ENCODE measurements around the gene CFAP141. TPM values are rescaled to one million over a fixed set of nuclear protein-coding genes. Genes with fewer than 3 reads are reported as not detected.
A peak's percentile ranks its signal among the peaks of the same experiment; 100 is the strongest.

CFAP141 gene
- polyA plus RNA-seq, 3 donors = not detected

DNA sequence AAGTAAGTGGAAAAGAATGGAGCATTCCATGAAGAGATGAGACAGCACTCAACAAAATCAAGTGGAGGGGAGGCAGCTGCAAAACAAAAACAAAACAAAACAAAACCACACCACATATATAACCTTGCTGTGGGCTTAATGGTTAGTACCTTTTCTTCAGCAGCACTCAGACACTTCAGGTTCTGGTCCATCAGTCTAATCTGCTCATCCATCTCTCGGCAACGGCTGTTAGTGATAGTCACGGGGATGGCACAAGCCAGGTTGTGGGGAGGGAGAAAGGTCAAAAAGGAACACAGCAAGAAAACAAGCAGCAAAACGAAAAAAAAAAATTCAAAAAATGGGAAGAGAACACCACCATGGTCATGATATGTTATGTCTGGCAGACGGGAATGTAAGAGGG is 34.3 kb downstream of the CFAP141 start:
- no peak overlapping the region for H3K4me3 ChIP-seq (replicated peaks in 1 of 3; ENCODE audit: low read depth in 2 of 3, low read length in 3 of 3)
- DNase-seq = no peak
- peaks cover 80 to 88% of the 10 kb centered on the region in 2 donors for H3K36me3 ChIP-seq (replicated peaks in 1 of 2; ENCODE audit: control insufficient read depth in 1 of 2, insufficient read depth in 2 of 2, low read length in 2 of 2)
- TF ChIP-seq, protein P1, sequence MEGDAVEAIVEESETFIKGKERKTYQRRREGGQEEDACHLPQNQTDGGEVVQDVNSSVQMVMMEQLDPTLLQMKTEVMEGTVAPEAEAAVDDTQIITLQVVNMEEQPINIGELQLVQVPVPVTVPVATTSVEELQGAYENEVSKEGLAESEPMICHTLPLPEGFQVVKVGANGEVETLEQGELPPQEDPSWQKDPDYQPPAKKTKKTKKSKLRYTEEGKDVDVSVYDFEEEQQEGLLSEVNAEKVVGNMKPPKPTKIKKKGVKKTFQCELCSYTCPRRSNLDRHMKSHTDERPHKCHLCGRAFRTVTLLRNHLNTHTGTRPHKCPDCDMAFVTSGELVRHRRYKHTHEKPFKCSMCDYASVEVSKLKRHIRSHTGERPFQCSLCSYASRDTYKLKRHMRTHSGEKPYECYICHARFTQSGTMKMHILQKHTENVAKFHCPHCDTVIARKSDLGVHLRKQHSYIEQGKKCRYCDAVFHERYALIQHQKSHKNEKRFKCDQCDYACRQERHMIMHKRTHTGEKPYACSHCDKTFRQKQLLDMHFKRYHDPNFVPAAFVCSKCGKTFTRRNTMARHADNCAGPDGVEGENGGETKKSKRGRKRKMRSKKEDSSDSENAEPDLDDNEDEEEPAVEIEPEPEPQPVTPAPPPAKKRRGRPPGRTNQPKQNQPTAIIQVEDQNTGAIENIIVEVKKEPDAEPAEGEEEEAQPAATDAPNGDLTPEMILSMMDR (IDR thresholded peaks at IDR 0.05) = no peak
- Mint-ChIP-seq H3K36me3 (peaks cover 75 to 94% of the 10 kb centered on the region in 2 donors), H3K27ac (peak overlapping the region in 6 of 7 donors; percentile 4 to 76 (median 60)), H3K4me1 (peaks cover 22% of the 10 kb centered on the region), H3K27me3 (ENCODE audit: low read depth in 3 of 3) (peaks cover 0 to 1% (median 0%) of the 10 kb centered on the region in 3 donors), H3K4me3 (no peak overlapping the region), H3K9me3 (no peaks in the 10 kb centered on the region)
- no peaks in the 10 kb centered on the region for H3K27me3 ChIP-seq (ENCODE audit: control insufficient read depth in 2 of 2, insufficient read depth in 2 of 2, low read length in 2 of 2)
- H3K9me3 ChIP-seq (replicated peaks in 1 of 2; ENCODE audit: control insufficient read depth in 1 of 2, insufficient read depth in 1 of 2, low read length in 2 of 2) = no peaks in the 10 kb centered on the region
- peaks cover 99% of the 10 kb centered on the region for H3K79me2 ChIP-seq (ENCODE audit: insufficient read depth, low read length)
- peak overlapping the region in 1 of 2 donors; percentile 68 for H3K27ac ChIP-seq (ENCODE audit: low read depth in 1 of 2, low read length in 2 of 2)
- peaks cover 100% of the 10 kb centered on the region for H4K20me1 ChIP-seq (ENCODE audit: insufficient read depth, low read length)
- 94% methylated on average over 3 of the region's 5 CpGs for WGBS (ENCODE audit: insufficient coverage)
- H3K4me1 ChIP-seq (ENCODE audit: control insufficient read depth in 1 of 2, insufficient read depth in 2 of 2, low read length in 2 of 2) = peaks cover 15 to 16% of the 10 kb centered on the region in 2 donors
- no peak overlapping the region for H3K9ac ChIP-seq (ENCODE audit: insufficient read depth, low read length, poor library complexity, severe bottlenecking)
- H2AFZ ChIP-seq (ENCODE audit: insufficient read depth, low read depth, low read length, poor library complexity, severe bottlenecking) = no peak overlapping the region
- intact Hi-C loops (cut with micrococcal nuclease) = no loop called here
- H3K4me2 ChIP-seq (replicated peaks; ENCODE audit: extremely low read depth, low read length, poor library complexity, severe bottlenecking) = no peak overlapping the region

DNA sequence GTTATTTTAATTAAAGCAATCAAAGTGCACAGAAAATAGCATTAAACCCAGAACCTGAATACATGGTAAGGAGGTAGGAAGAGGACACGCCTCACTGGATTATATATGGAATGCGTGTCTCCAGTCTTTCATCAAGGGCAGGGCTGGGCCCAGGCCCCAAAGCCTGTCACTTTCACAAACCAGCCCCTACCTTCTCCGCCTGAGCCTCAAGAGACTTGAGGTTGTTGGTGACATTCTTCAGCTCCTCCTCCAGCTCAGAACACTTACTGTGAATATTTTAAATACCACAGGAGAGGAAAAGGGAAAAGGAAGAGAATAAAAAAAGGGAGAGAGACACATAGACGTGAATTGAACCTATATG is 34.9 kb downstream of the CFAP141 start:
- peaks cover 100% of the 10 kb centered on the region for H4K20me1 ChIP-seq (ENCODE audit: insufficient read depth, low read length)
- no peaks in the 10 kb centered on the region for H3K27me3 ChIP-seq (ENCODE audit: control insufficient read depth in 2 of 2, insufficient read depth in 2 of 2, low read length in 2 of 2)
- peaks cover 99% of the 10 kb centered on the region for H3K79me2 ChIP-seq (ENCODE audit: insufficient read depth, low read length)
- Mint-ChIP-seq H3K9me3 (no peaks in the 10 kb centered on the region), H3K27ac (peak overlapping the region in 3 of 7 donors; percentile 23 to 65 (median 62)), H3K4me3 (no peak overlapping the region), H3K36me3 (peaks cover 76 to 94% of the 10 kb centered on the region in 2 donors), H3K27me3 (ENCODE audit: low read depth in 3 of 3) (peaks cover 0 to 1% (median 0%) of the 10 kb centered on the region in 3 donors), H3K4me1 (peaks cover 15% of the 10 kb centered on the region)
- H2AFZ ChIP-seq (ENCODE audit: insufficient read depth, low read depth, low read length, poor library complexity, severe bottlenecking) = no peak overlapping the region
- no peak overlapping the region for H3K4me2 ChIP-seq (replicated peaks; ENCODE audit: extremely low read depth, low read length, poor library complexity, severe bottlenecking)
- peaks cover 86 to 95% of the 10 kb centered on the region in 2 donors for H3K36me3 ChIP-seq (replicated peaks in 1 of 2; ENCODE audit: control insufficient read depth in 1 of 2, insufficient read depth in 2 of 2, low read length in 2 of 2)
- no peak for DNase-seq
- no peak overlapping the region for H3K9ac ChIP-seq (ENCODE audit: insufficient read depth, low read length, poor library complexity, severe bottlenecking)
- WGBS (ENCODE audit: insufficient coverage) = no CpG with 5 or more reads among the region's 4 CpGs
- no peaks in the 10 kb centered on the region for H3K9me3 ChIP-seq (replicated peaks in 1 of 2; ENCODE audit: control insufficient read depth in 1 of 2, insufficient read depth in 1 of 2, low read length in 2 of 2)
- H3K4me3 ChIP-seq (replicated peaks in 1 of 3; ENCODE audit: low read depth in 2 of 3, low read length in 3 of 3) = no peak overlapping the region
- intact Hi-C loops (cut with micrococcal nuclease) = no loop called here
- H3K4me1 ChIP-seq (ENCODE audit: control insufficient read depth in 1 of 2, insufficient read depth in 2 of 2, low read length in 2 of 2) = peaks cover 9% of the 10 kb centered on the region in 2 donors
- H3K27ac ChIP-seq (ENCODE audit: low read depth in 1 of 2, low read length in 2 of 2) = peak overlapping the region in 1 of 2 donors; percentile 68
- TF ChIP-seq, protein P1 (IDR thresholded peaks at IDR 0.05) = no peak

All from CD14-positive monocyte (primary cell).